GM19240 (cell line): Measurements from ENCODE around the gene ANKMY1.

ENCODE experiments used
- DNase-seq: peaks from one replicate; pipeline ENCODE4 v3.0.0; 2011; ENCODE audit warnings: low spot score; ENCODE audit not compliant: insufficient read length

ANKMY1 gene

GRCh38 chr2:240449764-240450531, 107.8 kb downstream of the ANKMY1 start:
- DNase-seq = no peak

DNA sequence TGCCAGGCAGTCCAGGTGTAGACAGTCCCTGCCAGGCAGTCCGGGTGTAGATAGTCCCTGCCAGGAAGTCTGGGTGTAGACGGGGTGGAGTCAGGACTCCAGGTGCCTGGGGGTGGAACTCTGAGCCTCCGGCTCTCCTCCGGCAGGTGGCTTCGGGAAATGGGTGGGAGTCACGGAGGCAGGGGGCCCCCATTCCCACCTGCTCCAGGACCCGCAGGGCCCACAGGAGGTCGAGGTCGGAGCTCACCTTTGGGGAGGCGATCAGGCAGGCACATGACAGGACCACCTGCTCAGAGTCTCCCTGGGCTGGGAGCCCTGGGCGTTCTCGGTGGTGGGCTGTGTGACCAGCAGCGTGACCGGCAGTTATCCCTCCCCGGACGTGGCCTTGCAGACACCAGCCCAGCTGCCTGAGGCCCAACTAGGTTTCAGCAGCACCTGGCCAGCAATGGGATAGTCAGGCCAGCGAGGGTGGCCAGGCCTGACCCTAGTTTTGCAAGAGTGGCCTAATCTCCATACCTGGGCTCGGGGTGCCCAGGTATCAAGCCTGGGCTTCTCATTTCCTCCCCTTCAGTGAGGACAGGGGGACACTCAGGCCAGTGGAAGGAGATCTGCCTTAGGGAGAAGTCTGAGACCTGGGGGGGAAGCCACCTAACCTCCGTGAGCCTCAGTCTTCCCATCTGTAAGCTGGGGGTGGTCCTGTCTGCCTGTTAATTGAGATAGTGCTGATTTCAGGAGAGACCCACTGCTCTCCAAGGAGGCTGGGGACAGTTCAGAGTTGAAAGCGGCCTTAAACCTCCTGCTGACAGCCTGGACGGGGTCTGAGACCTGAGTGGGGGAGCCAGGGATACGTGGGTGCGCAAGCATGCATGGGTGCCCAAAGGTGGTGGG, 109.2 kb downstream of the ANKMY1 start:
- no peak for DNase-seq

- DNase-seq = no peak
Observed at GRCh38 chr2:240447934-240448333, 109.9 kb downstream of the ANKMY1 start.

DNA sequence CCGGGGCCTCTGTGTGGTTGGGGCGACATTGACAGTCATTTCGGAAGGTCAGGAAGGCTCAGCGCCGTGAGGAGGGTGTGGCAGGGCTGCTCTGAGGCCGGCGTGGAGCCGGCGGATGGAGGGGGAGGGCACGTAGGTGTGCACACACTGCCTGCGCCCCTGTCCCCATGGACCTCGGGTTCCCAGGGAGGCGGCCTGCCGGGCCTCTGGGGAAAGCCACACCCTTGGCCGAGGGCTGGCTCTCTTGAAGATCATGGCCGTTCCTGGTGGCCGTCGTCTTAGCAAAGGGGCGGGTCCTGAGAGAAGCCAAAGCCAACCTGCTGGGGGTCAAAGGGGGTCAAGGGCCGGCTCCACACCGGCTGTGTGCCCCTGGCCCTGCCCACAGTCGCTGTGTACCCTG, 110.5 kb downstream of the ANKMY1 start:
- DNase-seq = no peak

DNA sequence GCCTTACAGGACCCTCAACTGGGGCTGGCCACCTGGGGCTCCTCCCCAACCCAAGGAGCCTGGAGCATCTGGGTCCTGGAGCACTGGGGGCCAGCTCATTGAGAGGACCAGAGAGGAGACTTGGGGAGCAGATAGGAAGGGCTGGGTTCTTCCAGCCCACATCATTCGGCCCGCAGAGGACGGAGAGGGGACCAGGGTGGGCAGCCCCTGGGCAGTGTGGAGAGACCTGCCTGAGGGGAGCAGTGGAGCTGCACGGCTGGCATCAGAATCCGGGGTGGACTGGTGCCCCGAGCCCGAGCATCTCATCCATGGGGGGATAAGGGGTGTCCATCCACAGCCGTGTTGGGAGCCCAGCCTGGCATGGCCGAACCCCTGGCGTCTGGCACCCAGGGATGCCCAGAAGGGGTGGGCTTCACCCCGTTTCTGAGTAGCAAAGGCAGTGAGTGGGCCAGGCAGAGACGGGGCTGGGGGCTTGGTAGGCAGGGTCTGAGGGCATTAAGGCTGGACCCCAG, 111.1 kb downstream of the ANKMY1 start:
- no peak for DNase-seq

- no peak for DNase-seq
Observed at GRCh38 chr2:240445961-240446663, 111.7 kb downstream of the ANKMY1 start.

DNA sequence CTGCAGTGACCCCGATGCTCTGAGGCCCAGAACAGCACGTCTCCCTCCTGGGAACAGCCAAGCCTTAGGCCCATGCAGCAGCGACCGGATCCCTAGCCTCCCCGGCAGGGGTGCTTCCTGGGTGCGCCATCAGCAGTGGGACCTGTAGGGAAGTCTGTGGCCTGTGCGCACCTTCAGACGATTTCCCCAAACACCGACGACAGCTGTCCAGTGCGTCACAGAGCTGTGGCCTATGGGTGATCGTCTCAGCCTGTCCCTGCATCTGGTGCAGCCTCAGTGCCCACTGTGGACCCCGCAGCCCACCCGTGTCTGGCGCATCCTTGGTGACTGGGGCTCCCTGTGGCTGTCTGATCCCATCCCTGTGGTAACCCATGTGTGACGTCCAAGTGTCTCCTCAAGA, 113.3 kb downstream of the ANKMY1 start:
- DNase-seq = no peak

- no peak for DNase-seq
Observed at GRCh38 chr2:240443891-240444301, 113.9 kb downstream of the ANKMY1 start.

DNA sequence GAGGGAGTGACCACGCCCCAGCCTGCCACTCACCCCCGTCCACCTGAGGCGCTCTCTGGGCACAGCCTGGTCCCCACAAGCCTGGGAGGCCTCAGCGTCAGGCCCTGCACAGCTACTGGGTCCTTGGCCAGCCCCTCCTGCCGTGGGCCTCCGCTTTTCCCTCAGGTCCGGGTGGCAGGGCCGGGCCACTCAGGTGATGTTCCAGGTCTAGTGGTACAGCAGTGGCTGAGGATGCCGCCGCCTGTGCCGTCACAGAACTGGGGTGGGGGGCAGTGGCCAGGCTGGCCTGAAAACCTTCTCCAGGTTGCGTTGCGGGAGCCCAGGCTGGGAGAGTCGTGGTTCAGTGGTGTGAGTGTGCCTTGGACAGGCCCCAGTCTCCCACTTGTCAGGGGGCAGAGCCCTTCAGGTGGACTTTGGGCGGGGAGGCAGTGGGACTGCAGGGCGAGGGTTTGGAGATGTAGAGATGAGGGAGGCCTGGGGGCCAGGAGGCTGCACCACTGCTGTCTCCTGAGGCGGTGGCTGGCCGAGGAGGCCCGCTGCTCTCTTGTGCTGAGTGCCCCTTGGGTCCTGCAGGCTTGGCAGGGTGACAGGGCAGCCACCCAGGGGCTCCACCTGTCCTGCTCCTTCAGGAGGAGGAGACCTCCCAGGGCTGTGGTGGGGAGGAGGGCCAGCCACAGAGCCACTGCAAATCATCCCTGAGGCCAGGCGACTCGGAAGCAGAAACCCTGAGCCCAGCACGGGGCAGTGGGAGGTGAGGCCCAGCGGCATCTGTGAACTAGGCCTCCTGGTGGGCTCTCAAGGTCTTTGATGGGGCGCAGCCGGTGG, 114.7 kb downstream of the ANKMY1 start:
- DNase-seq = no peak

GRCh38 chr2:240441993-240442411, 115.8 kb downstream of the ANKMY1 start:
- no peak for DNase-seq

- no peak for DNase-seq
Observed at GRCh38 chr2:240441326-240441992, 116.3 kb downstream of the ANKMY1 start.

- DNase-seq = no peak
Observed at GRCh38 chr2:240440704-240441320, 117.0 kb downstream of the ANKMY1 start.

- DNase-seq = no peak
Observed at GRCh38 chr2:240440251-240440650, 117.5 kb downstream of the ANKMY1 start.

DNA sequence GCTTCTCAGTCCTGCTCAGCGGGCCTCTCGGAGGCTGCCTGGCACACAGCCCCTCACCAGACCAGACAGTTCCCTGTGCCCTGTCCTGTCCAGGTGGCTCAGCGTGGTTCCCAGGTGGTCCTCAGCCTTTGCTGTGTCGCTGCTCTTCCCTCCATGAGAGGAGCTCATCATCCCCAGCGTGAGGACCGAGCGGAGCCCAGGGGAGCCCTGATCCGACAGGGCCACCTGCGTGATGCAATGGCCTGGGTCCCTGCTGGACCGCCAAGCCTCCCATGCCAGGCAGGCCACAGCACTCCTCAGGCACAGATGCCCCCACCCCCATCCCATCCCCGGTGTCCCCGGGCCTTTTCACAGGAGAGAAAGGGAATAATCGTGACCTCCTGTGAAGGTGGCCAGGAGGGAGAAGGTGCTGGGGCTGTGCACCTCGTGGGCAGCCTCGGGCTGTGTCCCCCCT, 118.1 kb downstream of the ANKMY1 start:
- DNase-seq = no peak

DNA sequence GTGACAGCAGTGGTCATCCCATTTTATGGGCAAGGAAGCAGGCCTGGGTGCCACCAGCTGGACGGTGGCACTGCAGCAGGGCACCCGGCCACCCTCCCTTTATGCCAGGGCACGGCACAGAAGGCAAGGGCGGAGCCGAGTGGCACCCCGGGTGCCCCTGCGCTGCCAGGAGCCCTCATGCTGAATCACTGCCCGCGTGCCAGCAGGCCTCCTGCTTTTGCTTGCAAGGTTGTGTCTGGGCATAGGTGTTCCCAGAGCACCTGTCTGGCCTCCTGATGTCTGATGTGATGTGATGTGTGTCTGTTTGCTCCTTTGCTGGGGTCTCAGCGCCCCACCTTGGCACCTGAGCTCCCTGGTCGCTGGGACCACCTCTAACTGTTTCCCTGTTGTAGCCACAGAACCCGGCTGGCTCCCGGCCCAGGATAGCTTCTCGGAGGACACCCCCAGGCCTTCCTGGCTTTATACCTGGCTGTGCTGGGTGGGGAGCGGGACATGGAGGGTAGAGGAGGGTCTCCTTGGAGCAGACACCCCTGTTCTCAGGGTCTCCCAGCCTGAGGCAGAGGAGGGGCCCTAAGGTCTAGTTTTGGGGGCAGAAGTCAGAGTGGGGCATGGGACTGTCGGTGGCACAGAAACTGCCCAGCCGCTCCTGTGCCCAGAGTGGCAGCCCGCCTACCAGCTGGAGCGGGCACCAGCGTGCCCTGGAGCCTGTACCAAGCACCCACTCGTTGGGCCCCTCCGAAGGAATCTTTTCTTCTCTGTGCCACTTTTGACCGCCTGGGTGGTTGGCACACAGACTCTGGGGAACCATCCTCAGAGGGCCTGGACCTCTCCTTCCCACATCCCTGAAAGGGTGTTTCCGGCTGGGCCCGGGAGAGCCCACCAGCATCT, 118.7 kb downstream of the ANKMY1 start:
- no peak for DNase-seq

DNA sequence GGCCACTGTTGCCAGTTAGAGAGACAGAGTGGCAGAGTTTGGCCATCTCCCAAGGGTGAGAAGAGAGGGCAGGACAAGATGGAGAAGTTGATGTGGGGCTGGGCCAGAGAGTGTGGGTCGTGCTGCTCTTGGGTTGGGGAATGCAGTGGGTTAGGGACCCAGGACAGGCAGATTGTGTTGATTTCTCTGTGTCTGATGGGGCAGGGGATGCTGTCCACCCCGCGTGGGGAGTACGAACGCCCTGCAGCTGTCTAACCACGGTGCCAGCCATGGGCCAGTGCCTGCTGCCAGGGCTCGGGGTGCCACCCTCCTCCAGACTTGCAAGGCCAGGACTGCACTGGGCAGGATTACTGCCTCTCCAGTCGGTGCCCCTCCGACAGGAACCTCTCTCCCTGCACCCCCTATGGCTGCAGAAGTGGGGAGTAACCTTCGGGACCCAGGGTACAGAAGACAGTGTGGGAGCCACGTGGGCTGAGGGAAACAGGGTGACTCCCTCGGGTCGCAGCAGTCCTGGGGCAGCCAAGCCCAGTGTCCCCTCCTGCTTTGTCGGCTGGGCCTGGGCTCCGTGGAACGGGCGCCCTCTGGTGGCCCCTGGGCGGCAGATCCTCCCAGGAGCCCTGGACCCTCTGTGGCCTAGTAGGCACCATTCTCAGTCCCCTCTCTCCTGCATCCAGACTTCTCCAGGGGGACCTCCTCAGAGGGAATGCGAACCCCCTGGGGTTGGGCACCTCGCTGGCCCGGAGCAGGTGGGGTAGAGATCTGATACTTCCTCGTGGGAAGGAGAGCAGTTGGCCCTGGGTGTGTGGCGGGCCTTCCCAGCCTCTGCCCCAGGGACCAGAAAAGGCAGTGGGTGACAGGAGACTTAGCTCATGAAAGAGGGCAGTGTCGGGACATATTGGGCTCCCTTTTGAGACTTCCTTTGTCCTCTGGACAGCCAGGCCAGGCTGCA, 119.7 kb downstream of the ANKMY1 start:
- DNase-seq = peak; percentile 92

DNA sequence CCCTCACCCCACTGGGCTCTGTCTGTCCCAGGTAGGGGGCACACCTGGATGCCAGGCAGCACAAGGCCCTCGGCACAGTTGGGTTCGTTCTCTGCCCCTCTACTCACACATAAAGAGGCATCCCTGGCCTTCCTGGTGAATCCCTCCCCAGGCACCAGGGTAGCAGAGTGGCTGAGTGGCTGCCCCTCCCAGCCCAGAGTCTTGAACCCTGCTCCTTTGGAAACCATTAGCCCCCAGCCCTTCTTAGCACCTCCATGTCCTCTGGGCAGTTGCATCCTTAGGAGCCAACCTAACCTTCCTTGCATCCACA, 120.3 kb downstream of the ANKMY1 start:
- DNase-seq = no peak
